ENCODE results near the gene ACSBG1. TPM values are rescaled to one million over a fixed set of nuclear protein-coding genes. Genes with fewer than 3 reads are reported as not detected.

ACSBG1 gene
- total RNA-seq, 2 experiments from 2014 or later, result 0.02 TPM; not detected in 1

GRCh38 chr15:78120523-78120922 is 113.8 kb downstream of the ACSBG1 start:
- no peak overlapping the region for H3K4me3 Mint-ChIP-seq
- no peak for ATAC-seq
- POLR2A ChIA-PET, result interaction anchor here (0.5 kb wide), 1 partner anchor 18 kb away, joined by 8 read pairs; no protein-coding TSS in a partner anchor
- DNase-seq, result no peak
- no peaks in the 10 kb centered on the region for H3K27me3 Mint-ChIP-seq
- intact Hi-C loops (cut with DNase I, micrococcal nuclease), result no loop called here
- H3K36me3 Mint-ChIP-seq (ENCODE audit: low read depth), result no peaks in the 10 kb centered on the region
- H3K4me1 Mint-ChIP-seq, result no peaks in the 10 kb centered on the region
- H3K9me3 Mint-ChIP-seq (ENCODE audit: low read depth), result no peaks in the 10 kb centered on the region
- CTCF ChIA-PET, result interaction anchor here (1.2 kb wide), 1 partner anchor 154 kb away, joined by 3 read pairs; no protein-coding TSS in a partner anchor
- H3K27ac Mint-ChIP-seq, result no peak overlapping the region

Other genes starting within 250 kb of the ACSBG1 start
- 10 to 100 TPM; 49.3 to 52.0 TPM for gene TBC1D2B, start 156.9 kb downstream of the ACSBG1 start, total RNA-seq
- not detected for gene SH2D7, start 142.0 kb downstream of the ACSBG1 start, total RNA-seq
- gene CIB2, start 103.1 kb downstream of the ACSBG1 start, total RNA-seq, result 1 to 10 TPM in 1 of 2 experiments, under 1 TPM in 1; 0.91 to 1.2 TPM
- gene IDH3A, start 85.2 kb downstream of the ACSBG1 start, total RNA-seq, result 100 to 1,000 TPM; 129 to 135 TPM
- gene DNAJA4, start 30.0 kb upstream of the ACSBG1 start, total RNA-seq, result 10 to 100 TPM; 38.6 to 41.5 TPM
- gene SKIC8, start 65.0 kb upstream of the ACSBG1 start, total RNA-seq, result 10 to 100 TPM; 39.2 to 52.6 TPM
- under 1 TPM; 0.90 to 0.96 TPM for gene CRABP1, start 105.8 kb upstream of the ACSBG1 start, total RNA-seq
- gene IREB2, start 203.7 kb upstream of the ACSBG1 start, total RNA-seq, result 10 to 100 TPM; 50.8 to 66.5 TPM

Measured in activated CD4-positive, alpha-beta T cell treated with anti-CD3 and anti-CD28 coated beads for 36 hours (primary cell).